ENCODE data around the gene CAT. TPM values are rescaled to one million over a fixed set of nuclear protein-coding genes. Genes with fewer than 3 reads are reported as not detected.

The CAT gene
- total and polyA plus RNA-seq, 9 of the 15 experiments (the other 6 are each of a cell fraction or from before 2014, with no cell fraction given) = 86.7 to 183 (median 114) TPM

DNA sequence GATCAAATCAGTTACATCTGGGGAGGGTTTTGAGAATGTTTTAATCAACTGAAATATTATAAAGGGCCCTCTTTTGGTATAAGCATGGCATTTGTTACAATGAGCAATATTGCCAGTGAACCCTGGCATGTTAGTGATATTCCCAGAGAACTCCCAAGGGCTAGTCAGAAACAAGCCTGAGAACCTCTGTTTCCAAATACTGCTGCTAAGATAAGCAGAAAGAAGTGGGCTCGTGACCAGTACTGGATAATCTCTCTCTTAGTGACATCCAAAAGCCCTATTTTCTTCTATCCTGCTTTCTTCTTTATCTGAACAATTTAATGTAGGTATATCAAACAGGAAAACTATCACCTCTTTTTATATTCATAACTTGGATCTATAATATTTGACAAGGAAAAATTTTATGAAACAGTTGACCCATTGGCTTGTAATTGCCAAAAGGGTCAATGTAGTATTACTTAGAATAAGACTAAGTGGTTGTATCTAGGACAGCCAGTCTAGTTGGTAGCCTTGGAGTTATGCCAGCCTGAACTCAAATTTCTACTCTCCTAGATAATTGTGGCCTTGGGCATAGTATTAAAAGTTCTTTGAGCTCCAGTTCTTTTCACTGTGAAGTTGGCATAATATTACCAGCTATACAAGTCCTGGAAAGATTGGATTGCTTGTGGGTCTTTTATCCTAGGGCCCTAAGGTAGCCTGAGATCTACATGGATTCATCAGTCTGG is 15.7 kb downstream of the CAT start:
- ChIA-PET CTCF (ENCODE audit: low intra/inter-chr PET ratio) (no interaction called here), POLR2A (interaction anchor here (1.2 kb wide), 1 partner anchor 36 kb away, joined by 3 read pairs; no protein-coding TSS in a partner anchor)
- Histone ChIP-seq H3K4me3 (no peak overlapping the region), H3K9me1 (ENCODE audit: control insufficient read depth, insufficient read depth, low read length) (no peaks in the 10 kb centered on the region), H3K27me3 (ENCODE audit: control insufficient read depth in 2 of 2, insufficient read depth in 2 of 2, low read length in 2 of 2) (no peaks in the 10 kb centered on the region), H3K79me2 (ENCODE audit: control insufficient read depth, insufficient read depth, low read length) (no peaks in the 10 kb centered on the region), H4K20me1 (replicated peaks; ENCODE audit: control insufficient read depth, insufficient read depth, low read length) (no peaks in the 10 kb centered on the region), H3K4me2 (ENCODE audit: insufficient read depth, low read length) (no peak overlapping the region), H3K27ac (ENCODE audit: extremely low read depth, low read depth, low read length) (no peak overlapping the region), H3K4me1 (replicated peaks in 1 of 2; ENCODE audit: control insufficient read depth in 2 of 2, insufficient read depth in 2 of 2, low read length in 2 of 2) (no peaks in the 10 kb centered on the region), H3K36me3 (ENCODE audit: control insufficient read depth, insufficient read depth, low read length) (peaks cover 96% of the 10 kb centered on the region), H2AFZ (ENCODE audit: low read depth, low read length) (no peak overlapping the region), H3K9ac (ENCODE audit: insufficient read depth in 1 of 2, low read depth in 2 of 2, low read length in 2 of 2) (no peak overlapping the region), H3K9me3 (replicated peaks; ENCODE audit: control insufficient read depth, insufficient read depth, low read depth, low read length) (no peaks in the 10 kb centered on the region)
- no TSS peak for BruUV-seq (replicated peaks)
- TF ChIP-seq PML (IDR thresholded peaks at IDR 0.05; ENCODE audit: low read length) (no peak), CBX5 (IDR thresholded peaks at IDR 0.05; ENCODE audit: borderline replicate concordance, low read depth) (no peak), ZFP36 (IDR thresholded peaks at IDR 0.05; ENCODE audit: low read depth, low read length, partially characterized antibody) (no peak), IRF2 (CRISPR knock-in tag; IDR thresholded peaks at IDR 0.05) (no peak), GATAD2B (IDR thresholded peaks at IDR 0.05; ENCODE audit: borderline replicate concordance) (no peak), BDP1 (IDR thresholded peaks at IDR 0.05; ENCODE audit: insufficient read depth, insufficient read length) (no peak), KHSRP (IDR thresholded peaks at IDR 0.05) (no peak), HES1 (IDR thresholded peaks at IDR 0.05; ENCODE audit: low read depth) (no peak), ASH1L (IDR thresholded peaks at IDR 0.05; ENCODE audit: borderline replicate concordance, low read depth, partially characterized antibody) (no peak), ZNF253 (CRISPR knock-in tag; conservative IDR thresholded peaks at IDR 0.05) (no peak)
- TF ChIP-seq, protein P1, sequence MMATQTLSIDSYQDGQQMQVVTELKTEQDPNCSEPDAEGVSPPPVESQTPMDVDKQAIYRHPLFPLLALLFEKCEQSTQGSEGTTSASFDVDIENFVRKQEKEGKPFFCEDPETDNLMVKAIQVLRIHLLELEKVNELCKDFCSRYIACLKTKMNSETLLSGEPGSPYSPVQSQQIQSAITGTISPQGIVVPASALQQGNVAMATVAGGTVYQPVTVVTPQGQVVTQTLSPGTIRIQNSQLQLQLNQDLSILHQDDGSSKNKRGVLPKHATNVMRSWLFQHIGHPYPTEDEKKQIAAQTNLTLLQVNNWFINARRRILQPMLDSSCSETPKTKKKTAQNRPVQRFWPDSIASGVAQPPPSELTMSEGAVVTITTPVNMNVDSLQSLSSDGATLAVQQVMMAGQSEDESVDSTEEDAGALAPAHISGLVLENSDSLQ (IDR thresholded peaks at IDR 0.05) = no peak
- 86% methylated on average over 1 of the region's 1 CpG for WGBS (ENCODE audit: insufficient coverage, low coverage, missing lambda C conversion rate)
- ATAC-seq = no peak
- intact Hi-C loops (cut with micrococcal nuclease) (no loop called here), in situ Hi-C loops (cut with MboI) (no loop called here)
- no peak for FAIRE-seq
- DNase-seq (ENCODE audit: extremely low read depth in 1 of 4, low spot score in 3 of 4) = no peak
